Fibroblast of lung (primary cell): ENCODE data around the gene MRPL37. TPM values are rescaled to one million over a fixed set of nuclear protein-coding genes. Genes with fewer than 3 reads are reported as not detected.

Source experiments
- DNase-seq, 2 donors: peaks; one replicate each; pipeline versions ENCODE4 v3.0.0 to v3.0.0-alpha.2; 2010; ENCODE audit warnings: low read depth in 2 of 2
- H2AFZ ChIP-seq: 2 replicates; pipeline ENCODE4 v1.5.1; 2012; ENCODE audit warnings: low read length, control low read depth, inconsistent platforms
- H3K27ac ChIP-seq: 2 replicates; pipeline ENCODE4 v1.5.1; 2011; ENCODE audit warnings: low read length, control low read depth; ENCODE audit not compliant: insufficient read depth
- H3K27me3 ChIP-seq: 2 replicates; pipeline ENCODE4 v1.5.1; 2011; ENCODE audit warnings: mild to moderate bottlenecking, low read length; ENCODE audit not compliant: control insufficient read depth, insufficient read depth
- H3K36me3 ChIP-seq: 2 replicates; pipeline ENCODE4 v1.5.1; 2011; ENCODE audit warnings: low read length; ENCODE audit not compliant: control insufficient read depth, insufficient read depth
- H3K4me1 ChIP-seq: 2 replicates; pipeline ENCODE4 v1.5.1; 2011; ENCODE audit warnings: low read length; ENCODE audit not compliant: control insufficient read depth, insufficient read depth; ENCODE audit errors: extremely low read depth
- H3K4me2 ChIP-seq: 2 replicates; pipeline ENCODE4 v1.5.1; 2011; ENCODE audit warnings: low read length, control low read depth; ENCODE audit not compliant: insufficient read depth; ENCODE audit errors: extremely low read depth
- H3K4me3 ChIP-seq, 4 experiments: fragments of 200-600 bp in 1 of 4; sonication (generic) in 1 of 4; replicated peaks in 1 of 4; 2 replicates each; pipeline ENCODE4 v1.5.1; 2011 to 2016; ENCODE audit warnings: low read length in 4 of 4, low read depth in 3 of 4, mild to moderate bottlenecking in 3 of 4, control low read depth in 2 of 4, inconsistent platforms in 1 of 4, mixed read lengths in 1 of 4; ENCODE audit not compliant: insufficient read depth in 1 of 4; ENCODE audit errors: control extremely low read depth in 1 of 4
- H3K79me2 ChIP-seq: 2 replicates; pipeline ENCODE4 v1.5.1; 2012; ENCODE audit warnings: mild to moderate bottlenecking, low read length, inconsistent platforms; ENCODE audit not compliant: control insufficient read depth, insufficient read depth
- H3K9ac ChIP-seq: 2 replicates; pipeline ENCODE4 v1.5.1; 2011; ENCODE audit warnings: mild to moderate bottlenecking, low read length, control low read depth; ENCODE audit not compliant: insufficient read depth
- H3K9me3 ChIP-seq: 2 replicates; pipeline ENCODE4 v1.5.1; 2012; ENCODE audit warnings: low read depth, low read length; ENCODE audit not compliant: control insufficient read depth, insufficient read depth
- H4K20me1 ChIP-seq: 2 replicates; pipeline ENCODE4 v1.5.1; 2011; ENCODE audit warnings: low read length; ENCODE audit not compliant: control insufficient read depth, insufficient read depth; ENCODE audit errors: extremely low read depth
- EZH2 ChIP-seq: IDR thresholded peaks from 2 replicates; pipeline ENCODE4 v1.5.1; 2012; ENCODE audit warnings: low read length, control low read depth, mild to moderate bottlenecking; ENCODE audit errors: missing control alignments
- polyA plus RNA-seq, 2 donors: library from polyadenylated mRNA; depleted of rRNA in 1 of 2; stranded (reverse) in 1 of 2; unstranded in 1 of 2; fragments of >200 nt; gene quantifications; 2 replicates each; pipeline ENCODE4 v1.2.1, GENCODE V29; 2011 to 2012; ENCODE audit warnings: missing spikeins in 1 of 2
- total RNA-seq: library from RNA; depleted of rRNA; stranded (reverse); fragments of >200 nt; gene quantifications from 2 replicates; pipeline ENCODE4 v1.2.1, GENCODE V29; 2014
- TF ChIP-seq, protein P1 (sequence below), 2 donors: IDR thresholded peaks in 1 of 2; conservative IDR thresholded peaks in 1 of 2; 1 replicate in 1 of 2; 2 replicates in 1 of 2; pipeline ENCODE4 v1.5.1; 2011 to 2012; ENCODE audit warnings: low read length in 2 of 2, control low read depth in 1 of 2, inconsistent platforms in 1 of 2, low read depth in 1 of 2, mild to moderate bottlenecking in 1 of 2

Gene MRPL37
- total and polyA plus RNA-seq, 2 donors (not counting 1 experiment from before 2014, with no cell fraction given), result 21.7 to 43.6 TPM

DNA sequence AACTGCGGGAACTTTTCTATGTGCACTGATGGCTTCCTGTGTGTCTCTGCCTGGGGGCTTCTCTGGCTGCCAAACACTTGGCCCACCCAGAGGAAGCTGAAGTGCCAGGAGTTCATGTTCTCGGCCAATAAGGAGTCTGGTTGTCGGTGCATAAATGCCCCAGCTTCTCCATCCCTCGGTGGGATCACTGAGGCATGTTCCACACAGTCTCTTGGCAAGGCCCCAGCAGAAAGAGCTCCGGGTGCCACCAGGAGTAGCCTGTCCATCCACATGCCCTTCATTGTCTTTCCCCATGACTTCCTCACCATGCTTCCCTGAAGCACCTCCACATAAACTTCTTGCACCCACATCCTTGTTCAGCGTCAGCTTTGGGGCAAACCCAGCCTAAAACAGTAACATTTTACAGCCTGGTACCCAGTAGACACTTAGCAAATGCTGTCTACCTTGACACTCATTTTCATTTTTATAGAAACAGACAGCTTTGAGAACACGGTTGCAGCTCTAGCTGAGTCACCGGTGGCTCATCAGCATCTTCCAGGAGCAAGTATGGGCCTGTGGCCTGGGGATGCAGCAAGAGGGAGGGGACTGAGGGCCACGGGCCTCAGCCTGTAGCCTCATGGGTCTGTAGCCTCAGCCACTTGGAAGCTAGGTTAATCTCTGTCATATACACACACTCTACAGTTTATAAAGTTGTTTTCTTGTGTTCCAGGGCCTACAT lies 32.4 kb upstream of the MRPL37 start:
- H2AFZ ChIP-seq, result no peak overlapping the region
- no peak overlapping the region for H3K9ac ChIP-seq
- no peaks in the 10 kb centered on the region for H3K36me3 ChIP-seq
- H3K4me3 ChIP-seq, result no peak overlapping the region
- H3K4me2 ChIP-seq, result no peak overlapping the region
- no peaks in the 10 kb centered on the region for H3K79me2 ChIP-seq
- peaks cover 2% of the 10 kb centered on the region for H3K4me1 ChIP-seq
- no peaks in the 10 kb centered on the region for H3K27me3 ChIP-seq
- H3K9me3 ChIP-seq, result no peaks in the 10 kb centered on the region
- DNase-seq, result peak; percentile 20 to 62
- no peak overlapping the region for H3K27ac ChIP-seq
- TF ChIP-seq EZH2, result no peak
- H4K20me1 ChIP-seq, result no peaks in the 10 kb centered on the region

DNA sequence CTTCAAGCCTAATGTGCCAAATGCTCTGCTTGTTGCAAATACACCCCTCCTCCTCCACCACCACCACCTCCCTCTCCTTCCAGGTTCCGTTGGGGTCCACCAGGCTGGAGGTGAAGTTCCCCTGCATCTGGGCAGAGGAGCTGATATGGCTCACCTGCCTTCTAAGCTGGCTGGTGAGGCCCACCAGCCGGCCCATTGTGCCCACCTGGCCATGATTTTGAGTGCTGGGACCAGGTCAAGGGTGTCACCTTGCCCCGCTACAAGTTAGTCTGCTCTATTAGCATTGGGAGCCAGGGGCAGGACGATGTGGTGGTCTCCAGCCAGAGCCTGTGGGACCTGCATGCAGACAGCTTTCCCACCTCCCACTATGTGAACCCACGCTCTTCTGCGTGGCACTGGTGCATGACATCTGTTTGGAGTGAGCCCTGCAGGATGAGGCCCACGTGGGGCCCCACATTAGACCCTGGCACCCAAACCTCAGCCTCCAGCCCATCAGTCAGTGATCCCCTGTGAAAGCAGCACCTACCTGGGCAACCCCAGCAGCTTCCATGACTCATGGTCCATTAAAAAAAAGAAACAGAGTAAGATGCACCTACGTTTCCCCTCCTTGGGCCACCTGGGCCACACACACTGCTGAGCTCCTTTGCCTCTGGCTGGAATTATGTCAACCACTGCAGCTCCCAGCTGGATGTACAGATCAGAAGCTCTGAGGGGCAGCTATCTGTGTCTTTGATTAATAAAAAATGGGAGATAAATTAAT lies 31.6 kb upstream of the MRPL37 start:
- no peak for DNase-seq
- Histone ChIP-seq H3K9ac (no peak overlapping the region), H3K36me3 (no peaks in the 10 kb centered on the region), H3K27ac (no peak overlapping the region), H3K4me3 (no peak overlapping the region), H4K20me1 (no peaks in the 10 kb centered on the region), H3K4me1 (peaks cover 6% of the 10 kb centered on the region), H3K79me2 (no peaks in the 10 kb centered on the region), H2AFZ (no peak overlapping the region), H3K27me3 (no peaks in the 10 kb centered on the region), H3K4me2 (no peak overlapping the region), H3K9me3 (no peaks in the 10 kb centered on the region)
- TF ChIP-seq EZH2, result no peak
- TF ChIP-seq, protein P1, sequence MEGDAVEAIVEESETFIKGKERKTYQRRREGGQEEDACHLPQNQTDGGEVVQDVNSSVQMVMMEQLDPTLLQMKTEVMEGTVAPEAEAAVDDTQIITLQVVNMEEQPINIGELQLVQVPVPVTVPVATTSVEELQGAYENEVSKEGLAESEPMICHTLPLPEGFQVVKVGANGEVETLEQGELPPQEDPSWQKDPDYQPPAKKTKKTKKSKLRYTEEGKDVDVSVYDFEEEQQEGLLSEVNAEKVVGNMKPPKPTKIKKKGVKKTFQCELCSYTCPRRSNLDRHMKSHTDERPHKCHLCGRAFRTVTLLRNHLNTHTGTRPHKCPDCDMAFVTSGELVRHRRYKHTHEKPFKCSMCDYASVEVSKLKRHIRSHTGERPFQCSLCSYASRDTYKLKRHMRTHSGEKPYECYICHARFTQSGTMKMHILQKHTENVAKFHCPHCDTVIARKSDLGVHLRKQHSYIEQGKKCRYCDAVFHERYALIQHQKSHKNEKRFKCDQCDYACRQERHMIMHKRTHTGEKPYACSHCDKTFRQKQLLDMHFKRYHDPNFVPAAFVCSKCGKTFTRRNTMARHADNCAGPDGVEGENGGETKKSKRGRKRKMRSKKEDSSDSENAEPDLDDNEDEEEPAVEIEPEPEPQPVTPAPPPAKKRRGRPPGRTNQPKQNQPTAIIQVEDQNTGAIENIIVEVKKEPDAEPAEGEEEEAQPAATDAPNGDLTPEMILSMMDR (conservative IDR thresholded peaks at IDR 0.05 in 1 of 2, IDR thresholded peaks at IDR 0.05 in 1 of 2; ENCODE audit: low read depth in 1 of 2, low read length in 2 of 2), result no peak

DNA sequence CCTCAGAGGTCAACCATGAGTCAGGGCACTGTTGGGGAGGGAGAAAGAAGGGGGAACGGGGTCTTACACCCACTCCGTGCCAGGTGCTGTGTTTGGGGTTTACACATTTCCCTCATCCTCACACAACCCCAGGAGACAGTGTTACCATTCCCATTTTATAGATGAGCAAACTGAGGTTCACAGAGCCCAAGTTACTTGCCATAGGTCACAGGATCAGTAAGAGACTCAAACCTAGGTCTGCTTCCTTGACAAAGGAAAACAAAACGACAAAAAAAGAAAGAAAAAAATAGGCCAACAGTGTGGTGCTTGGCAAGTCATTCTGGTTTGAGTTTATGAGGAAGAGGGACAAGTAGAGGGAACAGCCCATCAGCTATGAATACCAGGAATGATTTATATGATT lies 30.9 kb upstream of the MRPL37 start:
- H3K9me3 ChIP-seq, result no peaks in the 10 kb centered on the region
- no peaks in the 10 kb centered on the region for H3K36me3 ChIP-seq
- H3K27me3 ChIP-seq, result no peaks in the 10 kb centered on the region
- no peak for DNase-seq
- H3K4me3 ChIP-seq, result no peak overlapping the region
- H3K9ac ChIP-seq, result no peak overlapping the region
- peaks cover 8% of the 10 kb centered on the region for H3K4me1 ChIP-seq
- H4K20me1 ChIP-seq, result no peaks in the 10 kb centered on the region
- TF ChIP-seq EZH2, result no peak
- TF ChIP-seq, protein P1 (conservative IDR thresholded peaks at IDR 0.05 in 1 of 2, IDR thresholded peaks at IDR 0.05 in 1 of 2; ENCODE audit: low read depth in 1 of 2, low read length in 2 of 2), result no peak
- H3K79me2 ChIP-seq, result no peaks in the 10 kb centered on the region
- no peak overlapping the region for H2AFZ ChIP-seq
- H3K27ac ChIP-seq, result no peak overlapping the region
- H3K4me2 ChIP-seq, result no peak overlapping the region
